Amniotic stem cell (primary cell): ENCODE results near the gene LDAH.

ENCODE experiments used
- DNase-seq: peaks from one replicate; lab custom pipeline; 2025; lab: John Stamatoyannopoulos, UW

LDAH gene

DNA sequence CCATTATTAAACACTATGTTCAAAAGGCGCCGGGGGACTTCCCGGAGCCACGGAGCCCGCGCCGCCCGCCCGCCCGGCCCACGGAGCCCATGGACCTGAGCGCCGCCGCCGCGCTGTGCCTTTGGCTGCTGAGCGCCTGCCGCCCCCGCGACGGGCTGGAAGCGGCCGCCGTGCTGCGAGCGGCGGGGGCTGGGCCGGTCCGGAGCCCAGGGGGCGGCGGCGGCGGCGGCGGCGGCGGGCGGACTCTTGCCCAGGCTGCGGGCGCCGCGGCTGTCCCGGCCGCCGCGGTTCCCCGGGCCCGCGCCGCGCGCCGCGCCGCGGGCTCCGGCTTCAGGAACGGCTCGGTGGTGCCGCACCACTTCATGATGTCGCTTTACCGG is 155.8 kb downstream of the LDAH start:
- DNase-seq: no peak

GRCh38 chr2:20666304-20667150 is 156.4 kb downstream of the LDAH start, which contains the start of gene GDF7:
GDF7 (plus strand) TSS chr2:20667144; CDS start chr2:20667240, 96 bp downstream.
- no peak for DNase-seq

- DNase-seq: no peak
Measured at GRCh38 chr2:20666005-20666303, 156.9 kb downstream of the LDAH start.

DNA sequence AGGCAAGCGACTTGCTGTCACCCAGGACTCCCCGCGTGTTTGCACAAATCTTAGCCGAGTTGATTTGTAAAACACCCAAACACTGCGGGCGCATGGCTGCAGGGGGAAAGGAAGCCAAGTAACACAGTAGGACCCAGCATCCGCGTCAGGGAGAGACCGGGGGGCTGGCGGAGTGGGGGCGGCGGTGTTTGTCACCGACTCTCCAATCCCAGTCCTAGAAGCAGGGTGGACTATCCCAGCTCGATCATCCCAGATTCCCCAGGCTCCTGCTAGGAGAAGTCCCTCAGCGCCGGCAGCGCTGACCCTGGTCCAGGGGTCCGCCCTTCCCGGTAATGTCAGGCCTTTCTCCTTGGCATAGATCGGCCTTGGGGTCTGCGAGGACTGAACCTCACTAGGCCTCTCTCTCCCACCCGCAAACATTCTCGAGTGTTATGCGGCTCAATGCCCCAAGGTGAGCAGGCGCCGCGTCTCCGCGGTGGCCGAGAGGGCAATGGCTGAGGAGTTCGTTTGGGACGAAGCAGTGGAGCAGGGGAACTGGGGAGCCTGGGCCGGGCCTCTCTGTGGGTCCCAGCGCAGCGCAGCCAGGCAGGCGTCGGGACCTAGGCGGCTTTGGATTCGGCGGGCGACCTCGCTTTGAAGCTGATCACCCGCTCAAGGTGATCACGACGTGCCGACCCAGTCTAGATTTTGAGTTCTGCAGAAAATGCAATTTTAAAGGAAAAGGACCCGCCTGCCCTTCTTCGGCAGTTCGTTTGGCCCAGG is 157.5 kb downstream of the LDAH start:
- no peak for DNase-seq

GRCh38 chr2:20664431-20665242 is 158.3 kb downstream of the LDAH start:
- no peak for DNase-seq

- no peak for DNase-seq
Measured at GRCh38 chr2:20664071-20664390, 158.9 kb downstream of the LDAH start.

GRCh38 chr2:20663196-20664070 is 159.5 kb downstream of the LDAH start:
- no peak for DNase-seq

GRCh38 chr2:20662308-20662937 is 160.5 kb downstream of the LDAH start:
- no peak for DNase-seq

DNA sequence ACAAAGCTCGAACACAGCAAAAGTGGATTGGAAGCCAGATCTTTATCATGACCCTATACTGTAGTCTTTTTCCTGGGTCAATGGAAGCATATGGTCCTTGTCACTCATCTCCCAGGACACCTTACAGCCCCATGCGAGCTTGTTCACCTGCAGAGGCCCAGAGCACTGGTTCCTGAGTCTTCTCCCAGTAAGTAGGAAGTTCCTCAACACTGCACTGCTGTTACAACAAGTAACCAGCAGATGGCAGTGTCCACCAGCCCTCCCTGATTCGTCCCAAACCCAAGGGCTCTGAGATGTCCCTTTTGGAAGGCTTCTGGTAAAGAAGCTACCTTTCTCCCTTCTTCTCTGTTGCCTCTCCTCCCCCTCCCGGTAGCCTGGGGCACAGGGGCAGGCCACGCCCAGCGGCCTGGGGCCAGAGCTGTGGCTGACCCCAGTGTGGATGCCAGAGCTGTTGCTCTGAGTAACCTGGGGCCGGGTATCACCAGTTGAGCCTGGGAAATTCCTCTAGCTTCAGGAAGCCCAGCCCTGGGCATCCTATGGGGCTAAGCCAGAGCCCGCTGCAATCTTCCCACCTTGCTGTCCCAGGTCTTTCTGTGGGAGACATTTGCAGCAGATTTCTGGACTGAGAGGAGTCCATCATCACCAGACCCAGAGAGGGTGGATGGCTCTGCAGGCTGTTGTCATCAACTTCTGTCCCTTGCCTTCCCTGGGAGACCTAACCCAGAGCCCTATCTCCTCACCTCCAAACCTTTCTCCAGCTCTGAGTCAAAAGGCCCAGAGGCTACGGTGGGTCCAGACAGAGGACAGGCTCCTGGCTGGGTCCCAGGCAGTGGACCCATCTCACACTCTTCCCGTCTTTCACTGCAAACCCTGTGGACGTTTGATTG is 161.2 kb downstream of the LDAH start:
- no peak for DNase-seq

DNA sequence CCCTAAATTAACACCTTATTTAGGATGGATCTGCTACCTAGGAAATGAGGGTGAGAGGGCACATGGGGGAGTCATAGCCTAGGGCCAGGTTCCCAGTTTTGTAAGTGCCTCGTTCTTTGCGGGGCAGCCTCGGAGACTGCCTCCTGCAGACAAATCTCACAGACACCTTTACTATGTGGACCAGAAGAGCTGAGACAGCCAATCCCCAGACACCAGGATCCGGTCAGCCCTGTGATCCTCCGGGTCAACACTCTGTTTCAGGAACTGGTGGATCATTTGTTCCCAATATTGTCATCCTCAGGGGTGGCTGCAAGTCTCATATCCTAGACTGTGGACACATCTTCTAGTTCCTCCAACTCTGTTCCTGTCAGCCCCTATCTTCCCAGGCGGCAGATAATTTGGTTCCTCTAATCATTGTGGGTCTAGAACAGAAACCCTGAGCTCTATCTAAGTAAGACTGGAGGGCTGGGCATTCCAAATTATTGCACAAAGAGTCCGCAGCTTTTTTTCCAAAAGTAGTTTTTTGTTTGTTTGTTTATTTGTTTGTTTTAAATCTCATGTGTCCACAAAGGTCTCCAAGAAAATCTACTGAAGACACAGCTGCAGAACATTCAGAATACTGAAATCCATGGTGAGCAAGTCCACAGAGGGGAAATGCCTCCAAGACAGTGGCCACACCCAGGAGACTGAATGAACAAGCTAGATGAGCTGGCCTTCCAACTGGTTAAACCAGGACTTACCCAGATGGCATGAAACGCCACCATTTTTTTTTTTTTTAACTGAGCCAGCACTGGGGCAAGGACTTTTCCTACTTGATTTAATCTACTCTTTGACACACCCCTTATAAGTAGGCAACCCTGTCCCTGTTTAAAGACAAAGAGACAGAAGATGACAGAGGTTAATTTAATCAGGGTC is 162.1 kb downstream of the LDAH start:
- DNase-seq: no peak

DNA sequence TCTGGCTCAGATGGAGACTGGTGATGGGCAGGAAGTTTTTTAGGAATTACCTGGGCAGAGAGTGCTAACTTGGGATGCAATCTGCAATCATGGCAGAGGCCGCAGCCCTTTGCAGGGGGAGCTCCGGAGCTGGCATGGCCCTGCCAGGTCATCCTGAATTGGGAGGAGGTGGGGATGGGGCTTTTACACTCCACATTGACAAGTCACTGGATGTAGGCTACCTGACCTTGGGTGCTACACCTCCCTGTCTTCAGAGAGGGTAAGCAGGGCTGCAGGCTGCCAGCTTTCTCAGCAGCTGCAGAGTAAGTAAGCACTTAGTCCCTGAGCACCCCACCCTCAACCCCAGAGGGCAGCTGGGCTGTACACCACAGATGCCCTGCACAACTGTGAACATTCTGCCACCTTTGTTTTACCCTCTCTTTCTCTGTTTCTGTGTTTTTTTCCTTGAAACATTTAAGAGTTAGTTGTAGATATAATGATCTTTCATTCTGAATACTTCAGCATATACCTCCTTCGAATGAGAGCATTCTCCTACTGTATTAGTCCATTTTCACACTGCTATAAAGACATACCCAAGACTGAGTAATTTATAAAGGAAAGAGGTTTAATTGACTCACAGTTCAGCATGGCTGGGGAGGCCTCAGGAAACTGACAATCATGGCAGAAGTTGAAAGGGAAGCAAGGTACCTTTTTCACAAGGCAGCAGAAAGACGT is 165.2 kb downstream of the LDAH start:
- no peak for DNase-seq

GRCh38 chr2:20656561-20656960 is 166.3 kb downstream of the LDAH start:
- DNase-seq: no peak

- DNase-seq: no peak
Measured at GRCh38 chr2:20654535-20654813, 168.4 kb downstream of the LDAH start.

GRCh38 chr2:20653695-20654534 is 169.0 kb downstream of the LDAH start:
- DNase-seq: no peak

DNA sequence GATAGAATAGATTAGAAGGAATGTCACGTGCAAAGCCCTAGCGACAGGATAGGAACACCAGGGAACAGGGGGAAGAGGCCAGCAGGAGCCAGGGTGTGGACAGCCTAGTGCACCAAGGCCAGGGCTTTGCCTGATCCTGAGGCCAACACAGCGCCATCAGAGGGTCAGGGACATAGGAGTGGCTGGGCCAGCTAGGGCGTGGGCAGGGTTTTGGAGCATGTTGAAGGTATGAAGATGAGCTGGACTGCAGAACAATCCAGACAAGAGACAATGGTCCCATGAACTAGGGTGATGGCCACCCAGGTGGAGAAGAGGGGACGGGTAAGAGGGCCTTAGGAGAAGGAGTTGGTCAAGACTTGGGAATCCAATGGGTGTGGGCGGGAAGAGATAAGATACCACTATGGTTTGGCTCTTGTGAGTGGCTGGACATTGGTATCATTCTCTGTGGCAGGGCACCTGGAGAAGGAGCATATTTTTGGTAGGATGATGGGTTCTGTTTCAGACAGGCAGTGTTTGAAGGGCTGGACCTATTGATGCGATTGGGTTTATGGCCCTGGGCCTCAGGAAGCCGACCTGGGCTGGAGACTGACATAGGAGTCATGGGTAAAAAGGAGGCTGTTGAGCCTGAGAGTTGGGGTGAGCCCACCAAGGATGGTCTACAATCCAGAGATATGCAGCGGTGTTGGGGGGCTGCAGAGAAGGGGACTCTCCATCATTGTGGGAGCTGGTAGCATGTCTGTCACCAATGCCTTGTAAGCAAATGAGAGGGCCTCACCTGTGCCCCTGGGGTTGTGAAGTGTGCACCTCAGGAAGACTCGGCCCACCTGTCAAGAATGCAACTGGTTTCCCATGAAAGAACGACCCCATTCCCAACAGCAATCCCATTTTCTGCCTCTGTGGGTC is 170.0 kb downstream of the LDAH start:
- DNase-seq: no peak

GRCh38 chr2:20652141-20652540 is 170.8 kb downstream of the LDAH start:
- no peak for DNase-seq

GRCh38 chr2:20651731-20652099 is 171.2 kb downstream of the LDAH start:
- no peak for DNase-seq
